Measurements from ENCODE around the gene FLVCR2. TPM values are rescaled to one million over a fixed set of nuclear protein-coding genes. Genes with fewer than 3 reads are reported as not detected.
A peak's percentile ranks its signal among the peaks of the same experiment; 100 is the strongest.

The FLVCR2 gene
- 1 to 10 TPM; 1.2 to 2.2 TPM for polyA plus RNA-seq

- WGBS, 2 donors: 0 to 1% methylated on average over 39 to 49 of the region's 49 CpGs
- peak within 1 kb of the TSS; percentile 50 to 62 for H3K4me3 ChIP-seq (ENCODE audit: low read depth in 1 of 2, low read length in 2 of 2)
- peak within 1 kb of the TSS; percentile 79 to 90 for H3K27ac ChIP-seq (ENCODE audit: low read depth in 2 of 2, low read length in 1 of 2)
- H3K36me3 ChIP-seq (ENCODE audit: control insufficient read depth in 2 of 2, insufficient read depth in 2 of 2, low read length in 1 of 2): no peaks in the 10 kb centered on the region
- no peaks in the 10 kb centered on the region for H3K27me3 ChIP-seq (ENCODE audit: control insufficient read depth in 1 of 2, insufficient read depth in 2 of 2, low read length in 2 of 2)
- H3K9me3 ChIP-seq (ENCODE audit: control insufficient read depth in 2 of 2, insufficient read depth in 1 of 2, low read depth in 1 of 2, low read length in 1 of 2): no peaks in the 10 kb centered on the region
- H3K4me1 ChIP-seq (ENCODE audit: control insufficient read depth in 2 of 2, insufficient read depth in 2 of 2, low read length in 1 of 2): peaks cover 6 to 13% of the 10 kb centered on the region in 2 donors
Measured at GRCh38 chr14:75578102-75578785, at the start of gene FLVCR2. TSS of gene FLVCR2 (plus strand) at chr14:75578620. CDS start at chr14:75578973, 353 bp downstream.

- 51 to 66% methylated on average over 3 of the region's 3 CpGs for WGBS, 2 donors
- no peaks in the 10 kb centered on the region for H3K4me1 ChIP-seq (ENCODE audit: control insufficient read depth in 2 of 2, insufficient read depth in 2 of 2, low read length in 1 of 2)
Measured at GRCh38 chr14:75531256-75531655, 47.2 kb upstream of the FLVCR2 start.

GRCh38 chr14:75531660-75532317, 46.6 kb upstream of the FLVCR2 start:
- Histone ChIP-seq H3K9me3 (ENCODE audit: control insufficient read depth in 2 of 2, insufficient read depth in 1 of 2, low read depth in 1 of 2, low read length in 1 of 2) (no peaks in the 10 kb centered on the region), H3K36me3 (ENCODE audit: control insufficient read depth in 2 of 2, insufficient read depth in 2 of 2, low read length in 1 of 2) (no peaks in the 10 kb centered on the region), H3K27me3 (ENCODE audit: control insufficient read depth in 1 of 2, insufficient read depth in 2 of 2, low read length in 2 of 2) (no peaks in the 10 kb centered on the region), H3K4me1 (ENCODE audit: control insufficient read depth in 2 of 2, insufficient read depth in 2 of 2, low read length in 1 of 2) (no peaks in the 10 kb centered on the region), H3K4me3 (ENCODE audit: low read depth in 1 of 2, low read length in 2 of 2) (no peak overlapping the region), H3K27ac (ENCODE audit: low read depth in 2 of 2, low read length in 1 of 2) (no peak overlapping the region)
- WGBS, 2 donors: 45 to 69% methylated on average over 5 of the region's 5 CpGs

More at GRCh38 chr14:75531256-75531655, 47.2 kb upstream of the FLVCR2 start:
- Histone ChIP-seq H3K4me3 (ENCODE audit: low read depth in 1 of 2, low read length in 2 of 2) (no peak overlapping the region), H3K27me3 (ENCODE audit: control insufficient read depth in 1 of 2, insufficient read depth in 2 of 2, low read length in 2 of 2) (no peaks in the 10 kb centered on the region), H3K27ac (ENCODE audit: low read depth in 2 of 2, low read length in 1 of 2) (no peak overlapping the region), H3K36me3 (ENCODE audit: control insufficient read depth in 2 of 2, insufficient read depth in 2 of 2, low read length in 1 of 2) (no peaks in the 10 kb centered on the region), H3K9me3 (ENCODE audit: control insufficient read depth in 2 of 2, insufficient read depth in 1 of 2, low read depth in 1 of 2, low read length in 1 of 2) (no peaks in the 10 kb centered on the region)

GRCh38 chr14:75533791-75534555, 44.4 kb upstream of the FLVCR2 start:
- 73 to 77% methylated on average over 5 of the region's 5 CpGs for WGBS, 2 donors
- H3K4me3 ChIP-seq (ENCODE audit: low read depth in 1 of 2, low read length in 2 of 2): no peak overlapping the region
- no peaks in the 10 kb centered on the region for H3K4me1 ChIP-seq (ENCODE audit: control insufficient read depth in 2 of 2, insufficient read depth in 2 of 2, low read length in 1 of 2)
- H3K36me3 ChIP-seq (ENCODE audit: control insufficient read depth in 2 of 2, insufficient read depth in 2 of 2, low read length in 1 of 2): no peaks in the 10 kb centered on the region
- no peak overlapping the region for H3K27ac ChIP-seq (ENCODE audit: low read depth in 2 of 2, low read length in 1 of 2)
- H3K27me3 ChIP-seq (ENCODE audit: control insufficient read depth in 1 of 2, insufficient read depth in 2 of 2, low read length in 2 of 2): no peaks in the 10 kb centered on the region
- H3K9me3 ChIP-seq (ENCODE audit: control insufficient read depth in 2 of 2, insufficient read depth in 1 of 2, low read depth in 1 of 2, low read length in 1 of 2): no peaks in the 10 kb centered on the region

- Histone ChIP-seq H3K9me3 (ENCODE audit: control insufficient read depth in 2 of 2, insufficient read depth in 1 of 2, low read depth in 1 of 2, low read length in 1 of 2) (no peaks in the 10 kb centered on the region), H3K36me3 (ENCODE audit: control insufficient read depth in 2 of 2, insufficient read depth in 2 of 2, low read length in 1 of 2) (no peaks in the 10 kb centered on the region), H3K27me3 (ENCODE audit: control insufficient read depth in 1 of 2, insufficient read depth in 2 of 2, low read length in 2 of 2) (no peaks in the 10 kb centered on the region), H3K4me1 (ENCODE audit: control insufficient read depth in 2 of 2, insufficient read depth in 2 of 2, low read length in 1 of 2) (no peaks in the 10 kb centered on the region), H3K27ac (ENCODE audit: low read depth in 2 of 2, low read length in 1 of 2) (peak overlapping the region in 1 of 2 donors; percentile 42), H3K4me3 (ENCODE audit: low read depth in 1 of 2, low read length in 2 of 2) (no peak overlapping the region)
- WGBS, 2 donors: 76 to 80% methylated on average over 5 of the region's 5 CpGs
Measured at GRCh38 chr14:75535164-75535898, 43.1 kb upstream of the FLVCR2 start.

GRCh38 chr14:75537071-75537470, 41.3 kb upstream of the FLVCR2 start:
- no peak overlapping the region for H3K4me3 ChIP-seq (ENCODE audit: low read depth in 1 of 2, low read length in 2 of 2)

GRCh38 chr14:75539162-75539560, 39.3 kb upstream of the FLVCR2 start:
- Histone ChIP-seq H3K9me3 (ENCODE audit: control insufficient read depth in 2 of 2, insufficient read depth in 1 of 2, low read depth in 1 of 2, low read length in 1 of 2) (no peaks in the 10 kb centered on the region), H3K4me1 (ENCODE audit: control insufficient read depth in 2 of 2, insufficient read depth in 2 of 2, low read length in 1 of 2) (peaks cover 0 to 11% of the 10 kb centered on the region in 2 donors), H3K27me3 (ENCODE audit: control insufficient read depth in 1 of 2, insufficient read depth in 2 of 2, low read length in 2 of 2) (no peaks in the 10 kb centered on the region), H3K4me3 (ENCODE audit: low read depth in 1 of 2, low read length in 2 of 2) (no peak overlapping the region), H3K27ac (ENCODE audit: low read depth in 2 of 2, low read length in 1 of 2) (no peak overlapping the region), H3K36me3 (ENCODE audit: control insufficient read depth in 2 of 2, insufficient read depth in 2 of 2, low read length in 1 of 2) (no peaks in the 10 kb centered on the region)
- 83 to 89% methylated on average over 5 of the region's 5 CpGs for WGBS, 2 donors

More at GRCh38 chr14:75537071-75537470, 41.3 kb upstream of the FLVCR2 start:
- peaks cover 0 to under 1% of the 10 kb centered on the region in 2 donors for H3K4me1 ChIP-seq (ENCODE audit: control insufficient read depth in 2 of 2, insufficient read depth in 2 of 2, low read length in 1 of 2)
- WGBS, 2 donors: 76 to 82% methylated on average over 4 of the region's 4 CpGs
- no peaks in the 10 kb centered on the region for H3K9me3 ChIP-seq (ENCODE audit: control insufficient read depth in 2 of 2, insufficient read depth in 1 of 2, low read depth in 1 of 2, low read length in 1 of 2)
- no peaks in the 10 kb centered on the region for H3K27me3 ChIP-seq (ENCODE audit: control insufficient read depth in 1 of 2, insufficient read depth in 2 of 2, low read length in 2 of 2)
- no peak overlapping the region for H3K27ac ChIP-seq (ENCODE audit: low read depth in 2 of 2, low read length in 1 of 2)
- H3K36me3 ChIP-seq (ENCODE audit: control insufficient read depth in 2 of 2, insufficient read depth in 2 of 2, low read length in 1 of 2): no peaks in the 10 kb centered on the region

- 71 to 74% methylated on average over 17 of the region's 17 CpGs for WGBS, 2 donors
- no peak overlapping the region for H3K4me3 ChIP-seq (ENCODE audit: low read depth in 1 of 2, low read length in 2 of 2)
- no peaks in the 10 kb centered on the region for H3K9me3 ChIP-seq (ENCODE audit: control insufficient read depth in 2 of 2, insufficient read depth in 1 of 2, low read depth in 1 of 2, low read length in 1 of 2)
- no peaks in the 10 kb centered on the region for H3K36me3 ChIP-seq (ENCODE audit: control insufficient read depth in 2 of 2, insufficient read depth in 2 of 2, low read length in 1 of 2)
- H3K27ac ChIP-seq (ENCODE audit: low read depth in 2 of 2, low read length in 1 of 2): no peak overlapping the region
- peaks cover 0 to 11% of the 10 kb centered on the region in 2 donors for H3K4me1 ChIP-seq (ENCODE audit: control insufficient read depth in 2 of 2, insufficient read depth in 2 of 2, low read length in 1 of 2)
- no peaks in the 10 kb centered on the region for H3K27me3 ChIP-seq (ENCODE audit: control insufficient read depth in 1 of 2, insufficient read depth in 2 of 2, low read length in 2 of 2)
Measured at GRCh38 chr14:75539561-75540478, 38.6 kb upstream of the FLVCR2 start.

All from esophagus (tissue), 2 donors.